ENCODE measurements around the gene HOTAIR. TPM values are rescaled to one million over a fixed set of nuclear protein-coding genes. Genes with fewer than 3 reads are reported as not detected.

The HOTAIR gene
- polyA plus RNA-seq, 3 donors, result not detected

GRCh38 chr12:53972152-53972702, 2.5 kb downstream of the HOTAIR start:
- H3K4me1 Mint-ChIP-seq, result peaks cover 29% of the 10 kb centered on the region
- H3K27ac ChIP-seq (ENCODE audit: low read depth in 1 of 2, low read length in 2 of 2), result no peak overlapping the region
- peaks cover 20 to 82% of the 10 kb centered on the region in 2 donors for H3K9me3 ChIP-seq (replicated peaks in 1 of 2; ENCODE audit: control insufficient read depth in 1 of 2, insufficient read depth in 1 of 2, low read length in 2 of 2)
- H3K9me3 Mint-ChIP-seq, result peaks cover 6 to 72% (median 44%) of the 10 kb centered on the region in 7 donors
- intact Hi-C loops (cut with micrococcal nuclease), result loop anchor here in 1 of 2 donors (10.0 kb wide), 1 partner anchor 63 kb away; the partner anchor contains the start of gene HOXC5
- peaks cover 7 to 27% of the 10 kb centered on the region in 2 donors for H3K36me3 Mint-ChIP-seq
- 32% methylated on average over 6 of the region's 9 CpGs for WGBS (ENCODE audit: insufficient coverage)
- H3K4me1 ChIP-seq (ENCODE audit: control insufficient read depth in 1 of 2, insufficient read depth in 2 of 2, low read length in 2 of 2), result peaks cover 10 to 23% of the 10 kb centered on the region in 2 donors
- no peaks in the 10 kb centered on the region for H3K79me2 ChIP-seq (ENCODE audit: insufficient read depth, low read length)
- H2AFZ ChIP-seq (ENCODE audit: insufficient read depth, low read depth, low read length, poor library complexity, severe bottlenecking), result no peak overlapping the region
- no peak overlapping the region for H3K4me3 ChIP-seq (replicated peaks in 1 of 3; ENCODE audit: low read depth in 2 of 3, low read length in 3 of 3)
- peaks cover 100% of the 10 kb centered on the region in 2 donors for H3K27me3 ChIP-seq (ENCODE audit: control insufficient read depth in 2 of 2, insufficient read depth in 2 of 2, low read length in 2 of 2)
- no peak overlapping the region for H3K27ac Mint-ChIP-seq
- H3K4me3 Mint-ChIP-seq, result peak overlapping the region in 1 of 2 donors; percentile 76
- no peak for TF ChIP-seq CTCF (IDR thresholded peaks at IDR 0.05)
- no peak for DNase-seq
- H4K20me1 ChIP-seq (ENCODE audit: insufficient read depth, low read length), result no peaks in the 10 kb centered on the region
- H3K4me2 ChIP-seq (replicated peaks; ENCODE audit: extremely low read depth, low read length, poor library complexity, severe bottlenecking), result no peak overlapping the region
- peaks cover 97 to 100% (median 99%) of the 10 kb centered on the region in 3 donors for H3K27me3 Mint-ChIP-seq (ENCODE audit: low read depth in 3 of 3)
- H3K9ac ChIP-seq (ENCODE audit: insufficient read depth, low read length, poor library complexity, severe bottlenecking), result no peak overlapping the region
- H3K36me3 ChIP-seq (replicated peaks in 1 of 2; ENCODE audit: control insufficient read depth in 1 of 2, insufficient read depth in 2 of 2, low read length in 2 of 2), result no peaks in the 10 kb centered on the region

GRCh38 chr12:53971686-53972085, 3.1 kb downstream of the HOTAIR start:
- no peak overlapping the region for H2AFZ ChIP-seq (ENCODE audit: insufficient read depth, low read depth, low read length, poor library complexity, severe bottlenecking)
- H3K36me3 ChIP-seq (replicated peaks in 1 of 2; ENCODE audit: control insufficient read depth in 1 of 2, insufficient read depth in 2 of 2, low read length in 2 of 2), result no peaks in the 10 kb centered on the region
- no peak overlapping the region for H3K4me2 ChIP-seq (replicated peaks; ENCODE audit: extremely low read depth, low read length, poor library complexity, severe bottlenecking)
- H3K9ac ChIP-seq (ENCODE audit: insufficient read depth, low read length, poor library complexity, severe bottlenecking), result no peak overlapping the region
- no peak overlapping the region for H3K4me3 ChIP-seq (replicated peaks in 1 of 3; ENCODE audit: low read depth in 2 of 3, low read length in 3 of 3)
- H3K27me3 ChIP-seq (ENCODE audit: control insufficient read depth in 2 of 2, insufficient read depth in 2 of 2, low read length in 2 of 2), result peaks cover 100% of the 10 kb centered on the region in 2 donors
- H3K36me3 Mint-ChIP-seq, result peaks cover 7 to 26% of the 10 kb centered on the region in 2 donors
- no peak for DNase-seq
- H3K9me3 Mint-ChIP-seq, result peaks cover 6 to 70% (median 47%) of the 10 kb centered on the region in 7 donors
- no peak overlapping the region for H3K27ac ChIP-seq (ENCODE audit: low read depth in 1 of 2, low read length in 2 of 2)
- no peak for TF ChIP-seq CTCF (IDR thresholded peaks at IDR 0.05)
- H3K27me3 Mint-ChIP-seq (ENCODE audit: low read depth in 3 of 3), result peaks cover 97 to 100% (median 99%) of the 10 kb centered on the region in 3 donors
- intact Hi-C loops (cut with micrococcal nuclease), result loop anchor here in 1 of 2 donors (10.0 kb wide), 1 partner anchor 63 kb away; the partner anchor contains the start of gene HOXC5
- peak overlapping the region in 1 of 2 donors; percentile 76 for H3K4me3 Mint-ChIP-seq
- no peaks in the 10 kb centered on the region for H4K20me1 ChIP-seq (ENCODE audit: insufficient read depth, low read length)
- WGBS (ENCODE audit: insufficient coverage), result 33% methylated on average over 2 of the region's 2 CpGs
- peaks cover 30% of the 10 kb centered on the region for H3K4me1 Mint-ChIP-seq
- H3K79me2 ChIP-seq (ENCODE audit: insufficient read depth, low read length), result no peaks in the 10 kb centered on the region
- H3K27ac Mint-ChIP-seq, result no peak overlapping the region
- H3K9me3 ChIP-seq (replicated peaks in 1 of 2; ENCODE audit: control insufficient read depth in 1 of 2, insufficient read depth in 1 of 2, low read length in 2 of 2), result peaks cover 22 to 83% of the 10 kb centered on the region in 2 donors
- H3K4me1 ChIP-seq (ENCODE audit: control insufficient read depth in 1 of 2, insufficient read depth in 2 of 2, low read length in 2 of 2), result peaks cover 10 to 23% of the 10 kb centered on the region in 2 donors
